ENCODE data around the gene ATP8A2.

ATP8A2 gene

DNA sequence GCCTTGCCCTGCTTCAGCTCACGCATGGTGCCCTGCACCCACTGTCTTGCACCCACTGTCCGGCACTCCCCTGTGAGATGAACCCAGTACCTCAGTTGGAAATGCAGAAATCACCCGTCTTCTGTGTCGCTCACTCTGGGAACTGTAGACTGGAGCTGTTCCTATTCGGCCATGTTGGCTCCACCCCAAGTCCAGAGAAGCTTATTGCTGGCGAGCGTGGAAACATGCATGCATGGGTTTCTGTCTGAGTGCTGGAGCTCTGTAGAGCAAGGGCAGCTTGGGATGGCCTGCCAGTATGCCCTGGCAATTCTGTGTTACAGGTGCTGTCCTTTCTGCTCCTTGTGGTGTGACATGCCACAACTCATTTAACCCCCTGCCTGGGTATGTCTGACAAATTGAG lies 527.2 kb downstream of the ATP8A2 start:
- DNase-seq = no peak

DNA sequence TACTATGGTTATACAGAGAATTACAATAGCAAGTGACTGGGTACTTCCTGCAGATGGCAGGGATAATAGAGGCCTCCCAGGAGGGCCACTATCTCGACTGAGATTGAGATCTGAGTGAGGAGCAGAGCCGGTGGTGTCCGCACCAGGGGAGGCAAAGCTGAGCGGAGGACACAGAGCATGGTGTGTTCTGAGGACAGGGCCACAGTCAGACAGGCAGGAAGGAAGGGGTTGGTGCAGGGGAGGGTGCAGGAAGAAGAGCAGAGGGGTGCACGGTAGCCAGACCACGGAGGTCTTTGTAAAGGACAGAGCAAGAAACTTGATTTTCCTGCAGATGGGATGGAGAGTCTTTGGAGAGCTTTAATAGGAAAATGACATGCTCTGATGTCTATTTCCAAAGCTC lies 527.7 kb downstream of the ATP8A2 start:
- DNase-seq = no peak

DNA sequence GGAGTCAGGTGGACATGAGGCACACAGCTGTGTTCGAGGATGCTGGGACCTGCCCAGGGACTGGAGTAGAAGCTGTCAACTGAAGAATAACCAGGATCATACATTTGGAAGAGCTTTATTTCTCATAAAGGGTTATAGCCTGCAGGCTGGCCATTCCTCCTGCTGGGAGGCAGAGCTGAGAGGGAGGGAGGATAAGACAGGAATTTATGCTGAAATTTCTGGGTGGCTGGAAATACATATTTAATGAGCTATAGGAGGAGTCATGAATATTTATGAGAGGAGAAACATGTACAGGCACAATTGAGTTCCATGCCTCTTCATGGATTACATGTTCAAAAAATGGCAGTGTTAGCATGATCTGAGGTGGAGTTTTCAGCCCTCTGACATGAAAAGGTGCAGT lies 528.2 kb downstream of the ATP8A2 start:
- no peak for DNase-seq

DNA sequence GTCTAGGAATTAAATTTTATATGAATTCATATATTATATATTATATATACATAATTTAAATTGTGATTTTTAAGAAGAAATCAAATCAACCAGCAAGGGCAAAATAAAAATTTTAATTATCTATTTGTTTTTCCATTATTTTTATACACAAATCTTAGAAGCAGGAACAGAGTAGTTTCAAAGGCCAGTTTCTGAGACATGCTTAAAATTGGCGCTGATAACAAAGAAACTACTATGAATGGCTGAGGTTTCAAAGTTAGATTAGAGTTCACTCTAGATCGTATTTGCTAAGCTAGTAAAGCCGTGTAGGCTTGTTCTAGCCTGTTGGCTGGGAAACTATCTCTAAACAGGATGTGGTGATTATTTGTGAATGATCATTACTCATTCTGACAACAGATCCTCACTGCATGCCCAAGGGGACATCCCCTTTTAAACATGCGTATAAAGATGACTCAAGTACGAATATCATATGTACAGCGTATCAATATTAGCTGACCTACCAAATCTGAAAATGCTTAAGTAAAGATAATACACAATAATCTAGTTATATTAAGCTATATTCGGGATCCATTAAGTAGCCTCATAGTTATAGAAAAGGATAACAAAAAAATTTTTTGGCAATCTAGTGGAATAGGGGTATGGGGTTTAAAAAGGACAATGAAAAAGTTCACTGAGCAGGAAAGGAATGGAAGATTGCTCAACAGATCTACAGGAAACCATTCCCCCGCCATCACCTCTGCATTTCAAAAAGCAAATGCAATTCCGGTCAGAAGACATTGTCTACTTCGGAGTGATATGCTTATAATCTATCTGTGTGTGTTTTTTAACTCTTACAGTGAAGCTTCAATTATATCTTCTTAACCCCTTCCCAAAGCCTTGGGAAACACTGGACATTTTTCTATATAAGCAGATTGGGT lies 529.9 kb downstream of the ATP8A2 start:
- DNase-seq = peak; percentile 45

DNA sequence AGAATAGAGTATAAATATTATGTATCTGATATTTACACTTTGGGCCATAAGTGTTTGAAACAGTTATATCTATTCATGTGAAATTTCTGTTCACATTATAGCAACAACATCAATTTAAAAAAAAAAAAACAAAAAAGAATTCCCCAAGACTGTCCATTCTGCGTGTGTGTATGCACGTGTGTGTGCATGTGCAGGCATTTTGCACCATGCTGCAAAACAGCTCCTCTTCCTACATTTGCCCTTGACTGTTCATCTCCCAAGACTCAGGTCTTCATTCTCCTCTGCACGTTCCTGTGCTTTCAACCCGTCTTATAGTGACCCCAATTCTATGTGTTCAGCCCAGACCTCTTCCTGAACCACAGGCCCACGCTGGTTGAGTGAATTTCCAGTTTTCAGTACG lies 530.7 kb downstream of the ATP8A2 start:
- DNase-seq = no peak

DNA sequence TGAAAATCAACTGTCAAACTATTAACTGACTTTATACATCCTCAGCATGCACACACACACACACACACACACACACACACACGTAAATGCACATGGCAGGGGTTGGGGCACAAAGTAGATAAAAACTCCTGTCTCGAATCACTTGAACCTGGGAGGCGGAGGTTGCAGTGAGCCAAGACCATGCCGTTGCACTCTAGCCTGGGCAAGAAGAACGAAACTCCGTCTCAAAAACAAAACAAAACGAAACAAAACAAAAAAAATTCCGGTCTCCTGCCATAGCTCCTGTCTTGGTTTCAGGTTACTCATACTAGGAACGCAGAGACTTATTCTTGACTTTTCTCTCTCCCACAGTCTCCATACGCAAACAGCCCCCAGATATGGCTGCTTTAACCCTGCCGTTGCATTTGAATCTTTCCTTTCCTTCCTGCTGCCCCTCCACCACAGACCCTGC lies 531.1 kb downstream of the ATP8A2 start:
- DNase-seq = no peak

DNA sequence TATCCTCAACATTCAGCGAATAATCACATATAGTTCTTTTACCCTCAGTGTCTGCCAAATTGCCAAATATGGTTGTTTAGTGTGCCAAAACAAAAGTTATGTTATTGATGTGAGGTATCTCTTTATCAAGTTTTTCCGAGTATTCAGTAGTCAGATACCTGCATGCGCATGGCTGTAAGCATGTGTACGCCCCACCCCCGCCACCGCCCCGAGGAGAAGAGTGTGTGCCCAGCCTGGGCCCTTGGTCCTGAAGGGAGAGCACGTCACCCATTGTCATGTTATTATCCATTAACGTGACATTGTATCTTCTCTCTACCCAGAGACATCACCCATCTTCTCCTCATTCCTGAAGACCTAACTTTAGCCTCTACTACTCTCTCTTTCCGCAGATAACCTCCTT lies 533.1 kb downstream of the ATP8A2 start:
- no peak for DNase-seq

DNA sequence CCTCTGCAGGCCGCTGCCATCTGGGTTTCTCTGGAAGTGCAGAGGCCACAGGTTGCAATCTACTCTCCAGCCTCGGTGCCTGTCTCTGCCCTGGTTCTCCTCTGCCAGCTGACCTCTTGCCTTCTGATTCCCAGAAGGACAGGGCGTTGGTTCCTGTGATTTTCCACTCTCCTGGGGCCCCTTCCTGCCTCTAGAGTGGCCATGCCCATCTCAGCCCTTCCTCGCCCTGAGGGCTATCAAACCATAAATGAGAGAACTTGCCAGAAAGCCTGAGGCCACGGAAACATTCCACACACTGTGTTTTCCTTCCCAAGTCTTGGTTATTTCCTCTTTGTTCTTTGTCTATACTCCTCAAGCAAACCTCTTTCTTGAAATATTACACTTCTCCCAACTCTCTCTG lies 533.8 kb downstream of the ATP8A2 start:
- DNase-seq = no peak

DNA sequence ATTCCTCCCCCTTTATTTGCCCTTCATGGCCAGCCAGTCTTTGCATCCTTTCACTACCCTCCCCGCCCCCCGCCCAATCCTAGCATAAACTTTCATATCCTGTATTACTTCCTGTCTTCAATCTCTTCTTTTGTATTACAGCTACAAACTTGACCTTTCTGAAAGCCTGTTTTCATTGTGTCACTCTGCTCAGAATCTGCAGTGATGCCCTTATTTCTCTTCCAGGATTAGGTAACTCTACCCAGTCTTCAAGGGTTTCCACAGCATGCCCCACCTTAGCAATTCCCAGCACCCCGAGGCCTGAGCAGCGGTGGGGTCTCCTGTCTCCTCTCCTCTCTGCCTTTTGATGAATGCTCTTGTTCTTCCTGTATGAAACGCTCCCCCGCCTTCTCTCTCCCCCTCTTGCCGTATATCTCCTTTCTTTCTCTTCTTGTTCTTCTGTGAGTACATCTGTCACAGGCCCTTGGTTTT lies 534.5 kb downstream of the ATP8A2 start:
- no peak for DNase-seq

DNA sequence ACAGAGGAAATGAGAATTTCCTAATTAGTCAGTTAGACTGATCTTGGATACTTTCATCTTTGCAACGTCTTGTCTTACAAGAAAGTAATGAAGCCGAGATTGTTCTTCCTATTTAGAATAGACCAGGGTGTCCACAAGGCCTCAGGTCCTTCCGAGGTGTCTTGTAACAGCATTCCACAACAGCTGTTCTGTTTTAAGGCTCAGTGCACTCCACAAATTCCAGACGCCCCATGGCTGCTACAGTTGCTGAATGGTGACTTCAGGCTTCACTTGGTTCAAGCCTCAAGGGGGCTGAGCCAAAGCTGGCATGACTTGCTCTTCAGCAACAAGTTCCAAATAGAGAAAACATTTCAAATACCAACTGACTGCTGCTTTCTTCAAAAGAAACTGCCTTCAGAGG lies 536.6 kb downstream of the ATP8A2 start:
- DNase-seq = no peak

DNA sequence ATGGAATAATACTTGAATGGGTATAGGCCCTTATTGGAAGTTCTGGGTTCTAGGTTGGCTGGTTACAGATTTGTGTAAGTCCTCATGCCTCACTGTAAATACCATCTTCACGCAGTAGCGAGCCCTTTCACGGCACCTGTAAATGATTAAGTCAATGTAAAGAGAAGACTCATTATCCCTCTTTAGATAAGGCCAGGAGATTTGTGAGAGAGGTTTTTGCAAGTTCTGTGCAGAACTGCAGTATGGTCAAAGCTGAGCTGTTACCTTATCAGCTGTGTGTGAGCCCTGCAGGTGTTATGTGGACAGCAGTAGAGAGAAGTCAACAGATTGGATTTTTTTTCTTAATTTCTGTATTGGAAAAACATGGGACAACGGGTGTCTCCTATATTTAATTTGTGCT lies 538.5 kb downstream of the ATP8A2 start:
- no peak for DNase-seq

DNA sequence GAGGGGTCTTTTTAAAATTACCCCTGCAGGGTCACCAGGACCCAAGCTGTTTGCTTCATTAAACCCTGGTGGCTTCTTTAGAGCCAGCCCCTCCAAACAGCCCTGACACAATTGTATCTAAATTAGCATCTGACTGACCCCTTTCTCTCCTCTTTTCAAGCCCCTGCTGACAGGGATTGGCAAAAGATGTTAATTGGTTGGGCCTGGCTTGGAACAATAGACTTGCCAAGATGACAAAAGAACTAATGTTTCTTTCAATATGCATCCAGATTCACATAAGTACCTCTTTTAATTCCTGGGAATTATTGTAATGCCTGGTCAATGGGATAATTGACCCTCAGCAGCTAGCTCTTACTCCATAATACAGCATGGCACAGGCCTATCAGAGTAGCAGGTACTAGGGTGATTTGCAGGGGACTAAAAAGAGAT lies 539.2 kb downstream of the ATP8A2 start:
- DNase-seq = no peak

DNA sequence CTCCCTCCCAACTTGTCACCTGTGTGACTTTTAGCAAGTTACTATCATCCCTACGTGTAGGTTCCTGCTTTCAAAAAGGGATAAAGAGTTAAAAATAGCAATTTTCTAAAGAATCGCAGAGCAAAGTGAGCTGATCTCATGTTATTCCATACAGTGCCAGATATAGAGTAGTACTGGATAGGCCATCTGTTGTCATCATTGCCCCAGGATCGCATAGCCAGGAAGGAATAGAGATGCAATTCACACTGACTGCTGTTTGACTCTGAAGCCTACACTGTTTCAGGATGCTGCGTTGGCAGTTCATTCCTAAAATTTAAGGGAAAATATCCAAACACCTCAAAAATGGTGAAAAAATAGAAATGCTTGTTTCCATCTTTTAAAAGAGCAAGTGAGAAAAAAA lies 541.2 kb downstream of the ATP8A2 start:
- no peak for DNase-seq

DNA sequence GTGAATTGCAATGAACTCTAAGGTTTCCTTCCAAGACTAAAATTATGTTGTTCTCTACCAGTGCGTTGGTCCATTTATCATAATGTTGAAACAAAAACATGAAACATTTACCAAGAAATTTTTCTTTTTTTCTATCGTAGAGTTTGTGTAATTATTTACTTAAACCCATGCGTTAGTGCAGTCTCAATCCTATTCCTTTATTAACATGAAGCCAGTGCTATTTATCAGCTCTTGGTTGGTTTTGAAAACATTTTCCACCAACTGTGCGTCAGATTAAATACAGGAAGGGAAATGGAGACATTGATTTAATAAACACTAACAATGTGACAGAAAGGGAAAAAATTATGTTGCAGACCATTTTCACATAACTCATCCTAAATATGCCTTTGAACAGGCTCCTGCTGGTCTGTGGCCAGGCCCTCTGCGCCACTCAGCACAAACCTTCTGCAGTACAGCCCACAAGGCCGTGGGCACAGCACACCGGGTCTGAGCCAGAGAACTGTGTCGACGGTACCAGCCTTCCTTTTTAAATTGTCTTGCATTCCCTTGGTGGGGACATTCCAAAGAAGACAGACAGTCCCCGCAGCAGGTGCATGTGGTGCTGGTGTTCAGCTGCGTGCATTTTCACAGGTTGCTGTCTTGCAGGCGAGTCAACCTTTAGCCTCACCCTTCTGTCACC lies 544.2 kb downstream of the ATP8A2 start:
- no peak for DNase-seq

DNA sequence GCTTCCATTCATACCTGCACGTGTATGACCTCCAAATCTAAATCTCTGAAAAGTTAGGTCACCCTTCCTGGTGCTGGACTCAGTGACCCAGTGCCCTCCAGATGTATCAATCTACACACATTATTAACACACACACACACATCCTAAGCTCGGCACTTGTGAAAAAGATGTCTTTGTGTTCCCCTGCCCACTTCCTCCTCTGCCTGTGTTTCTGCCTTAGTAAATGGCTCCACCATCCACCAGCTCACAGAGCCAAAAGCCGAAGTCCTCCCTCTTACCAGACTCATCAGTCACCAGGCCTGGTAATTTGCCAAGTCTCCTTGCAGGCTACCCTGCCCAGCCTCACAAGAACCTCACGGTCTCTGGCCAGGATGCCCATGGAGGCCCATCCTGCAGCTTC lies 548.5 kb downstream of the ATP8A2 start:
- DNase-seq = no peak

DNA sequence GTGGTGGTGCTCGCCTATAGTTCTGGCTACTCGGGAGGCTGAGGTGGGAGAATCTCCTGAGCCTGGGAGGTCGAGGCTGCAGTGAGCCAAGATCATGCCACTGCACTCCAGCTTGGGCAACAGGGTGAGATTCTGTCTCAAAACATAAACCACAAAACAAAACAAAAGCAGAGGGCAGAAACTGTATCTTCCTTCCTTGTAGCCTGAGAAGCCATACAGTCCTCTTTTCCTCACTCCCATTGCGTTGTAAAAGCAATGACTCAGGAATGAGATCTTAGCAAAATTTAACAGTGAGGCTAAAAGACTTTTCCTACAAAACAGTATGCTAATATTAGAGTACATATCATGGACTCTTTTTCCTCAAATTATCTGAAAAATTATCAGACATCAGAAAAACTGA lies 549.2 kb downstream of the ATP8A2 start:
- no peak for DNase-seq

DNA sequence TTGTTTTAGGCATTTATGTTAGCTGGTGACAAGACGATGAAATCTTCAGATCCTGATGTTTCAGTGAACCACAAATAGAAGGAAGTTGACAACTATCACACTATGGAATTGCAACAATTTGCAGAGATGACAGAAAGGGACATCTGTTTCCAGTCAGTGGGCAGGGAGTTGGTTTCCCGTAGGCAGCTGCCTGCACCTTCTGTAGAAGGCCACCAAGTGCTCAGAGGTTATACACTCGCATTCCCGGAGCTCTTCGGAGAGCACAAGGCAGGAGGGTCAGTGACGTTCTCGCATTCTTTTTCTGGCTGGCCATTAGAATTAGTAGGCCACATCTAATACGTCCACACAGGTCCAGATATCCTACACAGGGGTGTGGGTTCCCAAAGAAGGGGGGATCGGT lies 550.6 kb downstream of the ATP8A2 start:
- peak; percentile 28 for DNase-seq

DNA sequence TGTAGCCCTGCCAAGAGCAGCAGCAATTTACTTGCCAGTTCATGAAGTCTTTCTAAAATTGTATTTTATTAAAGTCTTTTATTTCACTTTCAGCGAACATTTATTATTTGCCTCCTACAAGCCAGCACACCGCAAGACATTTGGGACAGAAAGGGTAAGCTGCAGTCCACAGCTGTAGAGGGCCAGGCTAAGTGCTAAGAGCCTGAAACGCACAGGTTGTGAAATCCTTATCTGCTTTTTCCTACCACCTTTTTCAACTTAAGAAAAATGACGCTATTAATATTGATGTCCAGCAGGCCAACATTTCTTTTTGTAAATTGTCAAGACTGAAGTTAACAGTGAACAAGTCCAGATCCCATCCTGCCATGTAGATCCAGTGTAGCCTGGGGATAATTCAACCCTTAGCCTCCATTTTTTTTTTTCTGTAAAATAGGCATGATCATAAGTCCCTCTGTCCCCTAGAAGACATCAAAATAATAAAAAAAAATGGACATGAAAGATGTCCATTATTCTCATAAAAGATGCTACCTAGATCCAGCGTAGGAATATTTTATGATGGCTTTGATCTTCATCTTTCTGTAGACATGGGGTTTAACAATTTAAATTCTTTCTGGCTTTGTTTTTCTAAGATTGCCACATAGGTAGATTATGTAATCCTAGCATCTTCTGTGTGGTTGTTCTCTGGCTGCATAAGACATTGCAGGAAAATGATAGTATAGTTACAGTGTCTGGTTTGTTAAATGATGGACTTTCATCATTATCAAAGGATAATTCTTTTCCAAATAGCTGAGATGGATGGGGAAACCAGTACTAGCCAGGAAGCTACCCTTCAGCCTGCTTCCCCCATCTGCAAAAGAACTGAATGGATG lies 551.7 kb downstream of the ATP8A2 start:
- DNase-seq = no peak

DNA sequence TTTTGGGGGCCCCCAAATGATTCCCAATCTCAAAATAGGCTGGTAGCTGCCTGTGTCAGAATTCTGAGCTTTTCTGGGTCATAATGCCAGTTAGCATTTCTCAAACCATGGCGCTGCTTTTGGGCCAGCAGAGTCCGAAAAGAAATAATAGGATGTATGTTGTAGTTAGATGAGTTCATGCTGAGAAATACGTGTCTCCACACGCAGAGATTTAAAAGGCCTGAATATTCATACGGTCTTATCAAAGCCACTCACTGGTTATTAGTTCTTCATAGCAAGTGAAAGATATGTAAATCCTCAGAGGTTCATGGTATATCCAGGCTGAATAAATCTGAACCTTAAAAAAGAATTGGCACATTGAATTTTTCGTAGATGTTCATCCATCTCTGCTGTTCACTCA lies 555.6 kb downstream of the ATP8A2 start:
- no peak for DNase-seq

DNA sequence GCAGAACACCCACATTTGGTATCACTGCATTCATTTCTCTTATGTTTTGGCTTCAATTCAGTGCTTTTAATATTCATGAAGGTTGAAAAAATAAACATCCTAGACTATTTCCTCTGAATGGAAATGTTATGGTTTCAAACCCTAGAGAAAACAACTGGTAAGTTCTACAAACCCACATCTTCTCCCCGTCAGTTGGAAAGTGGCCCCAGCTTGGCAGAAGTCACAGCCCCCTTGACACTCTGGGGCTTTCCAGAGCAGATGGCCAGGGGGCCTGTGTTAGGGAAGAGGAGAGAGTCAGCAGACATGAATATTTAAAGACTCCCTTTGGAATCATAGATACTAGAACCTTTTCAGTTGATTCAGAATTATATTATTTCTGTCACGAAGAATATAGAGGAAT lies 556.2 kb downstream of the ATP8A2 start:
- no peak for DNase-seq

DNA sequence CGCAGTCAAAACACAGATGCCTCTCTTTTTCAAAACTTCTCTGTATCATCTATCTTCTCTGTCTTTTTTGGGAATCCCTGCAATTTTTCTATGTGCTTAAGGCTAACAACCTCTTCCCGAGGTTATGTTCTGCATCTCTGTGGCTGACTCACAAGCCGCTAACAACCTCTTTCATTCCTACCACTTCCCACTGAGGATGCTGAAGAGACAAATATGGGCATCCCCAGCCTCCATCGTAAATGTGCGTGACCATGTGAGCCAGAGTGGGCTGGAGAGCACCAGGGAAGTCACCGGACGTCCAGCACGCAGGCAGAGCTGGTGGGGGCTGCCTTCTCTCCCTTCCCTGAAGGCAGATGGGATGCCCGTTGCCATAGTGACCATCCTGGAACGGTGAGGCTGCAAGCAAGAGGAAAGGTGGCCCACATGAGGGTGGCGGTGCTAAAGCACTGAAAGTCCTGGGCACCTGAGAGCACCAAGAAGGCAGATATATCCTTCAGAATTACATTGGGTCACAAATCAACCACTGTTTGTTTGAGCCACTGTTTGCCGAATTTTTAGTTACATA lies 557.2 kb downstream of the ATP8A2 start:
- peak; percentile 7 for DNase-seq

DNA sequence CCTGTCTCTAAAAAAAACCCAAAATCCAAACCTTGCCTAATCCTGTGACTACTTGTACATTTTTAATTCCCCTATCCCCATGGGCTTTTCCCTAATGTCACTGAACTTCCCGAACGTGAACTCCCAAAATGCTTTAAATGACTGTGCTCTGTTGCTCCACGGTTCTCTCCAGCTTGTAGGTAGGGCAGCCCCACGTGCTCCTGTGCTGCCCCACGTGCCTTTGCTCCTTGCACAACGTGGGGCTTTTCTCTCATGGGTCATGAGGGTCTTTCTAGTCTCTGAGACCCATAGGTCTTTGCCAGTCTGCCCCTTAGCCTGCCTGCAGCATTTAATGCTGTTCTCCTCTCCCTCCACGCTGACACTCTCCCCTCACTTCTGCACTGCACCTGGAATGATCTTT lies 558.0 kb downstream of the ATP8A2 start:
- DNase-seq = no peak

DNA sequence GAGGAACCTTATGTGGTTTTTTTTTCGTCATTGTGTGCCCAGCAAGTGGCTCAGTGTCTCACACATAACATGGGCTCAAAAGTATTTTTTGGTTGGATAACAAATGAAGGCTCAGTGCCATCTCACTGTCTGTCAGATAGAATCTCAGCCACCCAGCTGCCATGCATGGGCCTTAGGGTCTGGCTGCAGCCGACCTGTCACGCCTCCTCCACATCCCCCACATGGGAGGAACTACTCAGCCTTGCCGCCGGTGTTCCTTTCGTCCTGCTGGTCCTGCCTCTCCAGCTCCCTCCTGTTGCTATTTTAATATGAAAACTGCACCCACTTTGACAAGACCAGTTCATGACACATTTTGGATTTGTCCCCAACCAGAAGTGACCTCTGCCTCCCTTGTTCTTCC lies 558.9 kb downstream of the ATP8A2 start:
- DNase-seq = no peak
